ENCODE results near the gene FHIT. TPM values are rescaled to one million over a fixed set of nuclear protein-coding genes. Genes with fewer than 3 reads are reported as not detected.

FHIT gene
- total RNA-seq, 4 donors from 2014 or later = 5.0 to 15.3 (median 8.3) TPM

- TF ChIP-seq CTCF (IDR thresholded peaks at IDR 0.05) = no peak
- no peak for TF ChIP-seq POLR2A (IDR thresholded peaks at IDR 0.05)
- WGBS, 2 donors = 94 to 95% methylated on average over 7 of the region's 7 CpGs
- intact Hi-C loops (cut with DNase I; ENCODE audit: low total_unique reads) = no loop called here
- H3K4me3 ChIP-seq (ENCODE audit: low read depth, poor library complexity, severe bottlenecking) = no peak overlapping the region
- DNase-seq (ENCODE audit: low spot score in 2 of 2) = no peak
Observed at GRCh38 chr3:60027335-60027734, 1223.9 kb downstream of the FHIT start.

GRCh38 chr3:60025096-60026050, 1225.9 kb downstream of the FHIT start:
- whole genome bisulfite sequencing, 2 donors = 62 to 68% methylated on average over 3 of the region's 3 CpGs
- TF ChIP-seq POLR2A (IDR thresholded peaks at IDR 0.05) (no peak), CTCF (IDR thresholded peaks at IDR 0.05) (no peak)

GRCh38 chr3:60024400-60024799, 1226.9 kb downstream of the FHIT start:
- no peak for DNase-seq (ENCODE audit: low spot score in 2 of 2)
- intact Hi-C loops (cut with DNase I; ENCODE audit: low total_unique reads) = no loop called here
- WGBS, 2 donors = 95 to 96% methylated on average over 2 of the region's 2 CpGs
- TF ChIP-seq CTCF (IDR thresholded peaks at IDR 0.05) (no peak), POLR2A (IDR thresholded peaks at IDR 0.05) (no peak)
- no peak overlapping the region for H3K4me3 ChIP-seq (ENCODE audit: low read depth, poor library complexity, severe bottlenecking)

More at GRCh38 chr3:60025096-60026050, 1225.9 kb downstream of the FHIT start:
- DNase-seq (ENCODE audit: low spot score in 2 of 2) = no peak
- H3K4me3 ChIP-seq (ENCODE audit: low read depth, poor library complexity, severe bottlenecking) = no peak overlapping the region
- intact Hi-C loops (cut with DNase I; ENCODE audit: low total_unique reads) = no loop called here

- no peak for DNase-seq (ENCODE audit: low spot score in 2 of 2)
- TF ChIP-seq CTCF (IDR thresholded peaks at IDR 0.05) = no peak
- TF ChIP-seq POLR2A (IDR thresholded peaks at IDR 0.05) = no peak
- intact Hi-C loops (cut with DNase I; ENCODE audit: low total_unique reads) = no loop called here
- H3K4me3 ChIP-seq (ENCODE audit: low read depth, poor library complexity, severe bottlenecking) = no peak overlapping the region
Observed at GRCh38 chr3:60023189-60023588, 1228.1 kb downstream of the FHIT start.

GRCh38 chr3:60017631-60018030, 1233.6 kb downstream of the FHIT start:
- WGBS, 2 donors = 70 to 72% methylated on average over 2 of the region's 2 CpGs
- intact Hi-C loops (cut with DNase I; ENCODE audit: low total_unique reads) = no loop called here
- no peak overlapping the region for H3K4me3 ChIP-seq (ENCODE audit: low read depth, poor library complexity, severe bottlenecking)
- DNase-seq (ENCODE audit: low spot score in 2 of 2) = no peak
- no peak for TF ChIP-seq CTCF (IDR thresholded peaks at IDR 0.05)
- no peak for TF ChIP-seq POLR2A (IDR thresholded peaks at IDR 0.05)
